Measurements from ENCODE around the gene MACROD2.
A peak's percentile ranks its signal among the peaks of the same experiment; 100 is the strongest.

The MACROD2 gene

GRCh38 chr20:15623215-15623614, 1627.9 kb downstream of the MACROD2 start:
- DNase-seq: no peak

- no peak for DNase-seq
Observed at GRCh38 chr20:15625981-15626380, 1630.7 kb downstream of the MACROD2 start.

- no peak for DNase-seq
Observed at GRCh38 chr20:15627089-15627488, 1631.8 kb downstream of the MACROD2 start.

GRCh38 chr20:15627501-15627903, 1632.2 kb downstream of the MACROD2 start:
- no peak for DNase-seq

- no peak for DNase-seq
Observed at GRCh38 chr20:15628851-15629353, 1633.6 kb downstream of the MACROD2 start.

GRCh38 chr20:15630360-15630759, 1635.0 kb downstream of the MACROD2 start:
- no peak for DNase-seq

GRCh38 chr20:15632680-15633079, 1637.4 kb downstream of the MACROD2 start:
- no peak for DNase-seq

GRCh38 chr20:15634102-15634501, 1638.8 kb downstream of the MACROD2 start:
- DNase-seq: no peak

GRCh38 chr20:15637546-15637945, 1642.2 kb downstream of the MACROD2 start:
- no peak for DNase-seq

- DNase-seq: no peak
Observed at GRCh38 chr20:15637950-15638754, 1642.8 kb downstream of the MACROD2 start.

- no peak for DNase-seq
Observed at GRCh38 chr20:15638816-15639215, 1643.5 kb downstream of the MACROD2 start.

GRCh38 chr20:15639839-15640238, 1644.5 kb downstream of the MACROD2 start:
- no peak for DNase-seq

- DNase-seq: no peak
Observed at GRCh38 chr20:15642109-15642508, 1646.8 kb downstream of the MACROD2 start.

GRCh38 chr20:15642676-15643075, 1647.4 kb downstream of the MACROD2 start:
- DNase-seq: no peak

- DNase-seq: no peak
Observed at GRCh38 chr20:15643713-15644112, 1648.4 kb downstream of the MACROD2 start.

- DNase-seq: no peak
Observed at GRCh38 chr20:15645816-15646215, 1650.5 kb downstream of the MACROD2 start.

GRCh38 chr20:15653396-15654207, 1658.3 kb downstream of the MACROD2 start:
- no peak for DNase-seq

- peak; percentile 48 for DNase-seq
Observed at GRCh38 chr20:15654208-15654649, 1658.9 kb downstream of the MACROD2 start.

- no peak for DNase-seq
Observed at GRCh38 chr20:15655295-15655874, 1660.1 kb downstream of the MACROD2 start.

- DNase-seq: no peak
Observed at GRCh38 chr20:15656124-15656523, 1660.8 kb downstream of the MACROD2 start.

- DNase-seq: no peak
Observed at GRCh38 chr20:15658295-15658694, 1663.0 kb downstream of the MACROD2 start.

- no peak for DNase-seq
Observed at GRCh38 chr20:15673206-15673605, 1677.9 kb downstream of the MACROD2 start.
